Stimulated activated CD8-positive, alpha-beta memory T cell treated with anti-CD3 and anti-CD28 coated beads, Interleukin-2, amount 100 ng/mL, for 1 hour (primary cell): ENCODE measurements around the gene ASTN2.
"Not testable (repeated sequence)": the region's sequence is repeated elsewhere in the genome, so short reads cannot be mapped to it uniquely, and the experiment has no call there.

Source experiments
- DNase-seq, 2 donors: peaks; one replicate each; pipeline ENCODE4 v3.0.0-alpha.2; 2020; ENCODE audit warnings: low read depth in 2 of 2

Gene ASTN2

DNA sequence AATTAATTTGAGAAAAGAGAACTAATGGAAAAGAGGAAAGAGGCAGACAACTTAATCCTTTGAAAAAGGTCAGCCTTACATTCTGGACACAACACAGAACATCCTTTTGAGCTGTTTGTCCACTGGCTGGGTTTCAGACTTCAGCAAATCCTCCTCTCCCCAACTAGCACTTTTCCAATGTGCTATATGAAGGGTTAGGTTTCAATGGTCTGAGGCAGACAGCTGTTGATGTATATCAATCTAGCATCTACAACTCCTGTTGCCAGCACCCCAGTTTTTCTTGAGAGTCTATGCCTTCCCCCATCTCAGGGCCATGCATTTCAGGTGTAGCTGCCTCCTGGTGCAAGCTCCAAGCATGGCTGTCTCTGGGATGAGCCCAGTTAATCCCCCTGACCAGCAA, 553.5 kb downstream of the ASTN2 start:
- no peak for DNase-seq

DNA sequence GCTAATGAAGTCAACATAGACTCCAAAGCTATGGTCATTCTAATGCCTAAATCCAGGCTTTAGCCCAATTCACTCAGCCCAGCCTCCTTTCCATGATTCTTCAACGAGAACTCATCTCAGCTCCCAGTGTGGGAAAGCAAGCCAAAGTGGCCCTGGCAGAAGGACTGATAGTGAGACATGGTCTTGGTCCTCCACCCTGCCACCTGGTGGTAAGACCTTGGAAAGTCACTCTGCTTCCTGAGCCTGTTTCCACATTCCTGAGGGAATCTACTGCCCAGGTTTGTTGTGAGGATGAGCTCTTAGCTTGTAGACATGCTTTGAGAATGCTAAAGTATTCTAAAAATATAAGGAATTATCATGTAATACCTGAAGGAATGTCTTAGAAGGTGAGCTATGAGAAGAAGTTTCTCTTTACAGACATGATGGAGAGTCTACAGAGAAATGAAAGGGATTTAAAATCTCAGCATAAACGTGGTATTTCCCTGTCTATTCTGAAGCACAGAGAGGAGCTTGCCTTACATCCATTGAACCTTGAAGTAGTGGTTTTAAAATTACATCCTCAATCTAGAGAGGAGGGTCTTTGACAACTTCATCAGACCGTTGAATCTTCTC, 554.2 kb downstream of the ASTN2 start:
- DNase-seq: no peak

DNA sequence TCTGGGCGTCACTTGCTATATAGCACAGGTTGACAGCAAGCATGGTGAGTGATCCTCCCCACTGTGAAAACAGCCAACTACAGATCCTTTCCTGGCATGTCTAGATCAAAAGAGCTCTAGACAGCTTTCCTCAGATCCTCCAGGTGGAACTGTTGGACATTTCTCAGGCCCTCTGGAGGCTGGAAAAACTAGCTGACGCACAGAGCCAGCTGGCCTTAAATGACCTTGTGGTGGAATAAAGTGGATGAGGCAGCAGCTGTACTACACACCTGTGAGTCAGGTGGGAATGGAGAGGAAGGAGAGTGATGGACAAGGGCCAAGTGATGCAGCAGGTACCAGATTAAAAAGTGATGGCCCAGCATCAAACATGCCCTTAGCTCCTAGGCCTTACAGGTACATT, 555.1 kb downstream of the ASTN2 start:
- DNase-seq: no peak

DNA sequence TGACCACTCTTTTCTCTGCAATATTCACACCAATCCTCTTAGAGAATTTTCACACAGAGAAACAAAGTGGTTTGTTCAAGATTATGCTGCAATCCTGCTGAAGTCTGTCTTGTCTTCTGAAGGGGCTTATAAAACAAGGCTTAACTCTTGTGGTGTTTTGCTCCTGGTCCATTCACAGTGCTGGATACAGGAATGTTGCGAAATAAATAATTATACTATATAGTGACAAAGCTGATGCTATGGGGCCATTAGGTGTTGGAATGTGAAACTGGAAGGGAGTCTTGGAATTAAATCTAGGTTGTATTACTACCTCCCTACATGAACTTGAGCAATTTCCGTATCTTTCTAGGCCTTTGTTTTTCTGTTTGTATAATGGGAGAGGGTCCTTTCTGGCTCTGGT, 557.5 kb downstream of the ASTN2 start:
- DNase-seq: no peak

DNA sequence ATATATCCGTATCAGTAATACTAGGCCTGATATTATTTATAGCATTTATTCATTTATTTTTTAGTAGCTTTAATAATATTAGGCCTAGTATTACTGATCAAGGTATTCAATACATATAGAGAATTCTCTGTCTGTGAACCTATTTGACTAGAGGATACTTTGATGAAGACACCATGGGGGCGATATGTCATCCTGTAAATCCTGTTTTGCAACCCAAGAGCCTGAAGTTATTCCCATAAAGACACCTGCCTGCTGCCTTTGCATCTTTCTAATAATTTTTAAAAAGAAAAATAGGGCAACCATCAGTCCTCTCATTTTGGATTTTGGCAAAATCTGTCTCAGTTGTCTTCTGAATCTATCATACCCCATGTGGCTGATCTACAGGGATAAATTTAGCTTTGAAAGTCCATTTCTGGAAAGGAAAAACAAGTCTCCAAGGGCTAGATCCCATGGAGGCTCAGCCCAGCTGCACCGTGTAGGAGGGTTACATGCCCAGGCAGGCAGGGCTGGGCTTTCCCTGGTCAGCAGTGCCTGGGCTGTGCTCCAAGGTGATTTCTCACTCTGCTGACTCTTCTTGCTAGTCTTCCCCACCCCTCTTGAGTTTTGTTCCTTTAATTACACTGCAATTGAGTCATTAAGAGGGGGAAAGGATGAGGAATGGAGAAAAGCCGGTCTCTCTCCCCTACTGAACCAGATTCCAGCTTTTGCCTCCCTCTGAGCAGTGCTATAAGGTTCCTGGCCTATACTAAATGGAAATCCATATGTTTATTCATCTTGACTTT, 558.8 kb downstream of the ASTN2 start:
- DNase-seq: no peak

DNA sequence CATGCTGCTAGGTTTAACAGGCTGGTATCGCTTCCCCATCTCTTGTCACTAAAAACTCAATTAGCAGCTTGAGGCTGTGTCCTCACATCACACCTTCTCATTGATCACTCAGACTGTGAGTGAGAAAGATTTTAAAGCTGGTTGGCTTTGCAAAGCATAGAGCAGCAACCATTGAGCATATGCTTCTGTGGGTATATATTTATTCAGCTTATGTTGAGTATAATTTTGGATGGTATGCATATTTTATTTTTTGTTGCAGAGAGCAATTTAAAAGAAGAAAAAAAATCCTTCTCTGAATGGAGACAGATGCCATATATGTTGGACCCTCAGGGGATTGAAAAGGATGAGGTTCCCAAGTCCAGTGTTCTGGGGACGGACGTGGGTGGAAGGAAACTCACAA, 565.1 kb downstream of the ASTN2 start:
- DNase-seq: no peak

DNA sequence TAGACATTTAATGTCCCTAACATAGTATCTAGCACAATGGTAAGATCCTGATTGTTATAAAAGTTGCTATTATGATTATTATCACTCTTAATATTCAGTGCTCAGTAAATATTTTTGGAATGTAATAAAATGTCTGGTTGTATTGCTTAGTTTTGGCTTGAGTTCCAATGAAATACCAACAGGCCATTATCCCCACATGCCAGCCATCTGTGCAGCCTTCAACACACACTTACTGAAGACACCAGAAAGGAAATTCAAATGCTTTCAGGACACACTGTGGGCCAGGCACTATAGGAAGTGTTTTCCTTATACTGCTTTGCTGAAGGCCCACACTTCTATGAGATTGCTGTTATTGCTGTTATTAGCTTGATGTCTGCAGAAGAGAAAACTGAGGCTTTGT, 570.2 kb downstream of the ASTN2 start:
- no peak for DNase-seq

DNA sequence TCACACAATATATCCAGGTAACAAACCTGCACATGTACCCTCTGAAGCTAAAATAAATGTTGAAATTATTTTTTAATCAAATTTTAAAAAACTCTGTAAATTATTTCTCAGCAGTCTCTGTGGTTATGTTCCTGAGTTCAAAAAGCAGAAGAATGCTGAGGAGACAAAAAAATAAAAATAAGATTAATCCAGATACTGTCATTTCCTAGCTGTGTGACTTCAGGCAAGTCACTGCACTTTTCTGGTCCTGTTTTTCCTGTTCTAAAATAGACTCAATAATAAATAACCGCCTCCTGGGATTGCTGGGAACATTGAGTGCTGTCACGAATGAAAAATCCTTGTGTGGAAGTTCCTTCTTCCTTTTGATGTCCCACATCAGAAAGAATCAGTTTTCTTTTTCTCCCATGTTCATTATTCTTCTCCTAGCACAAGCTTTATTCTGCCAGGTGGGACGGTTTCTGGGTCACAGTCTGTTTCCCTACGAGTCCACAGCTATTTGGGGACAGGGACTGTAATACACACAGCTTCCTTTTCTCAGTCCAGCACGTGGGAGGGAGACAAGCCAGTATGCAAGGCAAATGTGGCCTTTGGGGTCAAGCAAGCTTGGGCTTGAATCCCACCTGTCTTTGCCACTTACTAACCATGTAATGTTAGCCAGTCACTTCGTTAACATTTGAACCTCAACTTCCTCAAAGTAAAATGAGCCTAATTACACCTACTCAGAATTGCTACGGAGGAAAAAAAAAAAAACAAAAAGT, 570.8 kb downstream of the ASTN2 start:
- no peak for DNase-seq

DNA sequence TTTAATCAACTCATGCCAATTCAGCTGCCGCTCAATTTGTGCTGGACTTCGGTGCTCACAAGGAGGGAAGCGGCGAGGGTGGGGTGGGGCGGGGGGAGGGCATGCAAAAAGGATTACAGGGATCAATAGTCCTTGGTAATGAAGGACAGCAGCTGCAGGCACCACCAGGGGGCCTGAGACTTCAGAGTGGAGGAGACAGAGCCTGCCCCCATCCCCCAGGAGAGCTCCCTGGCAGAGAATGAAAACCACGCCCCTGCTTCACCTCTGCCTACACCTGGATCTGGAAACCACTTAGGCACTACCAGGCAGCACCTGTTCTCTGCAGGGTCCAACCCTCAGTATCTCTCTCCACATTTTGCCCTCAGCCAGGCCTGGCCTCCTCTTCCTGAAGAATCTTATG, 572.2 kb downstream of the ASTN2 start:
- no peak for DNase-seq

DNA sequence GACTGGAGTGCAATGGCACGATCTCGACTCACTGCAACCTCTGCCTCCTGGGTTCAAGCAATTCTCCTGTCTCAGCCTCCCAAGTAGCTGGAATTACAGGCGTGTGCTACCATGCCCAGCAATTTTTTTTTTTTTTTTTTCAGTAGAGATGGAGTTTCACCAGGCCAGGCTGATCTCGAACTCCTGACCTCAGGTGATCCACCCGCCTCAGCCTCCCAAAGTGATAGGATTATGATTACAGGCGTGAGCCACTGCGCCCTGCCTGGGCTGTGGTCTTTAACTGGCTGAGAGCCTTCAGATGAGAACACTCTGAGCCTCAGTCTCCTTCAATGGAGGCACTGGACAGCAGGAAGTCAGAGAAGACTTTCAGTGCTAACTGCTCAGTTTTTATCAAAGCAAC, 576.4 kb downstream of the ASTN2 start:
- not testable (repeated sequence) for DNase-seq

DNA sequence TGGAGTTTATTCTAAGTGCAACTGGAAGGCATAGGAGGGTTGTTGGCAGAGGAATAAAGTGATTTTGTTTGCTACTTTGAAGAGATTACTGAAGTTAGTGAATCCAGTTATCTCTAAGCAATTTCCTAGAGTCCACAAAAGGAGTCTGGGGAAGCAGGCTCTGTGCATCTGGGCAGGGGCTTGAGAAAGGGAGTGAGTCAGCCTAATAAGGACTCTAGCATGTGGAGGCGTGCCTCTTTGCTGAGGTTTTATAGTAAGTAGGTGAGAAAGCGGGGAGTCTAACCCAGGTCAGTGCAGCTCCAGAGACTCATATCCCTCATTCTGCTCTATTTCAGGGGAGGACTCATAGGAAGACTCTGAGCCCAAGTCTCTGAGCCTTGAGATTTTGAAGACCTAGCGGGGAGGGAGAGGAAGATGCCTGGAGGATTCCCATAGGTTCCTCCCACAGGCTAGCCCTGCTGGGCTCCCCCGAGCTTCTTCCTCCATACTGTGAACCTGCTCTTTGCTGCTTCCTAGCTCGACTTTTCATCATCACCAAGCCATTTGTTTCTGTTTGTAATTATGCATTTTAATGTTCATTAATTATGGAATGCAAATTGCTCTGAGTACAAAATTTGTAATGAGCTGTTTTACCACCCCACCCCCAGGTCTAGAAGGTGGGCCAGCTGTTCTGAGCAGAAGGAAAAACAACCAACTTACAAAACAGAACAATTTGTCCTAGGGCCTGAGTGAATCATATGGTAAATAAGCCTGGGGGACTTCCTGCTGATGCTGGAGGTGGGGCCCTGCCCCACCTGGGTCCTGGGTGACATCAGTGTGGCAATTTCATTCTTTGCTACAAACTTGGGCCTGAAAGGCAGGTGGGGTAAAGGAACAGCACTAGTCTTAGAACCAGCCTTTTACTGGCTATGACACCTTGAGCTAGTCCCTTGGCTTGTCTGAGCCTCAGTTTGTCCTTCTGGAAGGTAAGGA, 577.6 kb downstream of the ASTN2 start:
- no peak for DNase-seq

DNA sequence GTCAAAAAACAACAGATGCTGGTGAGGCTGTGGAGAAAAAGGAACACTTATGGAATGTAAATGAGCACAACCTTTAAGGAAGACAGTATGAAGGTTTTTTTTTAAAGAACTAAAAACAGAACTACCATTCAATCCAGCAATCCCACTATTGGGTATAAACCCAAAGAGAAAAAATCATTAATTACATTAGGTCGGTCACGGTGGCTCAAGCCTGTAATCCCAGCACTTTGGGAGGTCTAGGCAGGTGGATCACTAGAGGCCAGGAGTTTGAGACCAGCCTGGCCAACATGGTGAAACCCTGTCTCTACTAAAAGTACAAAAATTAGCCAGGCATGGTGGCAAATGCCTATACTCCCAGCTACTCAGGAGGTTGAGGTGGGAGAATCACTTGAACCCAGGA, 584.5 kb downstream of the ASTN2 start:
- not testable (repeated sequence) for DNase-seq

DNA sequence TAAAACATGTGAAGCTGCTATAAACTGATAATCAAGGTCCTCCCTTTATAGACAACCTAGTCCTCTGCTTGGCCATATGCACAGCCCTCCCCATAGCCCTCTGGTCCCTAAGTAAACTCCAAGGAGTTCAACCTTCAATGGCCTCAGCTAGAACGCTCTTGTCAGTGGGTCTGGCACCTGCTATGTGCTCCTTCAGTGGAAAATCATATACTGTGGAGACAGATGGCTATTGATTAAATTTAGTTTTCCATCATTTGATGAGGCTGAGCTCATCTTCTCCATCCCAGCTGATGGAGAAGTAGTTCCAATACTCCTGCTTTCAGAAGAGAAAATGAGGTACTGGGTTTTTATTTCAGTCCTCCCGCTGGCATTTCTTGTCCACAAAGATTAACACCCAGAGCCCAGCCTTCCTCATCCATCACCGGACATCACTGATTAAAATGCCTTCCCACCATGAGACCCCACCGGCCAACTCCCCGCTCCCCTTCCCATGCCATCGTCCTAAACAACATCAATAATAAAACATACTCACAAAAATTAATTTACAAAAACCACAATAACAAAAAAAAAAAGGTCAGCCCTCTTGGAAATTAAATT, 593.1 kb downstream of the ASTN2 start:
- DNase-seq: no peak

DNA sequence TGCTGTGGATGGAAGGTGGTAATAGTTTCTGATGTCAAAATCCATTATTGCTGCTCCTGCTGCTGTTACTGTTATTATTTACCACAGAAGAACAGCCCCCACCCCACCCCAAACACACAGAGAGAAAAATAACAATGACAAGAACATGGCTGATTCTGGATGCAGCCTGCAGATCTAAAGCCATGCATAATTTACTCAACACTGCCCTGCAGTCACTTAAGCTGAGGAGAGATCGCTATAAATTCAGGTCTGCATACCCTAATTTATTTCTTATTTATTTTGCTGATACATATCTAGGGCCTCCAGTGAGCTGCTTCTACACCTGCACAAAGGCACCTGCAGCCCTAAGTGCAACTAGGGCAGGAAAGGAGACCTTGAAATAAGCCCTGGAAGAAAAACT, 595.7 kb downstream of the ASTN2 start:
- DNase-seq: no peak

DNA sequence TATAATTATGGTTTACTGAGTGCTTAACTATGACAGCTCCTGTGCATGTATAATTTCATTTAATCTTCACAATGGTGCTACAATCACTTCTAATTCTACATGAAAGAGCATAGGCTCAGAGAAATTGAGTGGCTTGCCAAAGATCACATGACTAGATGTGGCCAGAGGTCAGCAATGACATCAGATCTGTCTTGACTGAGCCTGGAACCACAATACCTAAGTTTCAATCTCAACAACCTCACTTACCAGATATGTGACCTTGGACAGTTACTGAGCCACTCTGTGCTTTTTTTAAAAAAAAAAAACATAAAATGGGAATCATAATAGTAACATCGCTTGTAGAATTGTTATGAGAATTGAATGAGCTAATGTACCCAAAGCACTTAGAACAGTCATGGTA, 597.1 kb downstream of the ASTN2 start:
- DNase-seq: no peak

DNA sequence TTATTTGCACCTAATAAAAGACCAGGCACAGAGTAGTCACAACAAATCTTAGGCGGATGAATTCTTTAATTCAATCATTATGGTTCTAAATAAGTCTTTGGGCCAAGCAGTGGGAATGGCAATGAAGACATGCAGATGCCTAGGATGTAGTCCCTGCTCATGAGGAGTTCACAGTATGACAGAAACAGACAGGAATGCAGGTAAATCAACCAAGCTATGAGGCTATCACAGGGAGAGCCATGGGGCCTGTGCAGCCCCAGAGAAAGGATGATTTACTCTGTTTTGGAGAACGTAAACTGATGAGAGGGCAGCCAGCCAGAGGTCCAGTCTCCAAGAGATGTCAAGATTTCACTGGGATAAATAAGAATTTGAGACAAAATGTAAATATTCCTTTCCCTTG, 598.4 kb downstream of the ASTN2 start:
- no peak for DNase-seq

DNA sequence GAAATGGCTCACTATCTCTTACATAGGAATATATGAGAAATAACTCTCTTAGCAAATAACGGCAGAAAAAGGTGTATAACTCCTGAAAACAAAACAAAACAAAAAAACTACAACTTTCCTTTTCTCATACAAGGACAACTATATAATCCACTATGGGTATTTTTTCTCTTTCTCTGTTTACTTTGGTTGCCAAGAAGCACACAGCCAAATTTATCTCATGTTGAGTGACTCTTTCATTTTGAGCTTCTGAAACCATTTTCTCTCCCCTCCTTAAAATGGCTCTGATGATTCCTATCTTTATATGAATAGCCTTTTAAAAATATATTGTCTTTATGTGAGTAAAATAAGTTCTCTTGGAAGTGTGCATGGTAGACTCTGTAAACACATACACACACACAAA, 599.0 kb downstream of the ASTN2 start:
- DNase-seq: no peak

DNA sequence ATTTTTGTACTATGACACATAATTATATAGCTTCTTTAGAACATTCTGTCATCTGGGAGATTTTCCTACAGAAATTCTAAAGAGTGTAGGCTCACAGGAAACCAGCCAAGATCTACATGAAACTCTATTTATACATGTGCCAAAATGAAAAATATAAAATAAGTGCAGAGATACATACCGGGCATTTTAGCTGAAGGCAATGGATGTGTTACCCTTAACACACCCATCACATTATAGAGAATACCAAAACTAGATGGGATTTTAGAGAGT, 601.9 kb downstream of the ASTN2 start:
- DNase-seq: no peak

DNA sequence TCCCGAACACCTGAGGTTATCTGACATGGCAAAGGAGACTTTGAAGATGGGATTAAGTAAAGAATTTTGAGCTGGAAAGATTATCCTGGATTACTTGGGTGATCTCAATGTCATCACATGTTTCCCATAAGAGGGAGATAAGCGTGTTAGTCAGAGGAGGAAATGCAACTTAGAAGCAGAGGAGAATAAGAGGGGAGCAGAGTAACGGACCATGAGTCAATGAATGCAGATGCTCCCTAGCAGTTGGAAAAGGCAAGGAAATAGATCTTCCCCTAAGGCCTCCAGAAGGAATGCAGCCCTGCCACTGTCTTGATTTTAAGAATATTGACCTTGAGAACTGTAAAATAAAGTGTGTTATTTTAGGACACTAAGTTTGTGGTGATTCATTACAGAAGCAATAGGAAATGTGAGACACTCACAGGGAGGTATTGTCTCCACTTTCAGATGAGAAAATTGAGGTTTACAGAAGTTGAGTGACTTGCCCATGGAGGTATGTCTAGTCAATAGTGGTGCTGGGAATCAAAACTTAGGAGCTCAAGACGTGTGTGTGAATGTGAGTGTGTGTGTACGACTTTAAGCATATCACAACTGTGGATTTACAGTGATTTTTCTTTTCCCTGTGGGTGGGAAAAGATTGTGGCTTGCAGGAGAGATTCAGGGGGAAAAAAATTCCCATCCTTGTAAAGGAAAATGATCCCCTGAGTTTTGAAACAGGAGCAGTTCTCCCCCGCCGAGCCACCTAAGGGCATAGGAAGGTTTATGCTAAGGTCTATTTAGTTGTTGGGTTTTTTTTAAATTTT, 602.4 kb downstream of the ASTN2 start:
- no peak for DNase-seq

DNA sequence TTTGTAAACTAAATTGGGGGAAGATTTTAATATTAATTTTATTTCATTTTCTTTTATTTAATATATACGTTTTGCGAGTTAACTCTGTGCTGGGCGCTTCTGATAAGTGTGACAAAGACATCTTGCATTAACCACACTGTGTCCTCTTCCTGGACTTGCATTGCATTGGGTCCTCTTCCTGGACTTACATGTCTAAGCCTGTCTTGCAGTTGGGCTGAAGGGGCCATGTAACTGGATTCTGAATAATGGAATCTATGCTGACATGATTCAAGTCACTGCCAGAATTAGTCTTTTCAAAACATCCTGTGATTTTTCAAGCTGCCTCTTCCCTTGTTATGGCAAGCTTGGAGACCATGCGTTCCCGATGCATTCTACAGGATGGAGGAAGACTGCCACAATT, 605.2 kb downstream of the ASTN2 start:
- DNase-seq: no peak

DNA sequence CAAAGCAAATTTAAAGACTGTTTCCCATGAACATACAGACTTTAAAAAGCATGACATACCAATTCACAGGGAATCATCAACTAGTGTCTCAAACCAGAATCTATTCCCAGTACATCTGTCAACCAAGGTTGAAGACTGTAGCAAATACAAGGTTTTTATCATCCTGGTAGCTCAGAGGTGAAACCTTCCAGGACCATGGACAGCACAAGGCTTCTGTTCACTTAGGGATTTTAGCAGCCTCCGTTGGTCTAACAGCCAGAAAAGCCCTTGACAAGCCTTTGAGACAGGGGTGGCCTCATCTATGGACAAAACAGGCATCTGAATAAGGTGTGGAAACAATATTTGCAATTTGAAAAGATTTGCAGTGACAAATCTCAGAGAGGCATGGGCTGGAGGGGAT, 608.8 kb downstream of the ASTN2 start:
- no peak for DNase-seq
